Inflammatory macrophage treated with lipopolysaccharide for 4 hours (primary cell): ENCODE data around the gene IGHMBP2.
"Not testable (repeated sequence)": the region's sequence is repeated elsewhere in the genome, so short reads cannot be mapped to it uniquely, and the experiment has no call there.

Source experiments
- DNase-seq: peaks from one replicate; pipeline ENCODE4 v3.0.0-alpha.2; 2020

Gene IGHMBP2

DNA sequence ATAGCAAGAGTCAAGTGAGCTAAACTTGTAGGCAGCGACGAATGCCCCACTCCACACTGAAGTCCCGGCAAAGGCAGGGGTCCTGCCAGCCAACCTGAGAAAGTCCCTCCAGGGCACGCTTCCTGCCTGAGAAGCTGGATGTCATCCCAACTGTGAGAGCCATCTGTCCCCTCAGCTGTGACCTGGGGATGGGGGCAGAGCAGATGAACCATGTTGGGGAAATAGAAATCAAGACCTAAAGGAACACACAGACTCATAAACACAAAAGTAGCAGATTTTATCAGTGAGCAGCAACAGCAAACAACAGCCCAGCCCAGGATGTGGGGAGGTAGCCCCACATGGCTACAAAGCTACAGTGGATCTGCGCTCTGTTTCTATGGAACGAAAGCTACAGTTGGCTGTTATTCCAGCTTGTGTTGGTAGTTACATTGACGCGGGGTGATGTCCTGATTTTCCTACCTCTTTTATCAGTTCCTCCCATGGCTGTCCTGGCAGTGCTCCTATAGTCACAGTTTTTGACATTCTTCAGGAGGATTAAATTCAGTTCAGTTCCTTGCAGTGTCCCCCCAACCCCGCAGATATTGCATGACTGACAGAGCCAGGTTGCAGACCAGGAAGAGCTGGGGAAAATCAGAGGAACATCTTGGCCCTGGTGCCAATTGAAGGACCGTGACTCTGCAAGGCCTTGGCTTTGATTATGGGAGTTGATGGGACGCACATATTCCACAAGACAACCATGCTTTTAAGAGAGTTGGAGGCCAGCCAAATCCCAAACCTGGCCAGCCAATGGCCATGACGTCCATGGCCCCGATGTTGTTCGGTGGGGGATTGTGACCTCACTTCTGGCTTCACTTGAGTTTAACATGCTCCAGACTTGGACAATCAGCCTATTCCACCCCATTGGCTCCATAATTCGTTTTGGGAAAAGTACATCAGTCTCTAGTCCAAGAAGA lies 62.5 kb downstream of the IGHMBP2 start:
- DNase-seq, result no peak

DNA sequence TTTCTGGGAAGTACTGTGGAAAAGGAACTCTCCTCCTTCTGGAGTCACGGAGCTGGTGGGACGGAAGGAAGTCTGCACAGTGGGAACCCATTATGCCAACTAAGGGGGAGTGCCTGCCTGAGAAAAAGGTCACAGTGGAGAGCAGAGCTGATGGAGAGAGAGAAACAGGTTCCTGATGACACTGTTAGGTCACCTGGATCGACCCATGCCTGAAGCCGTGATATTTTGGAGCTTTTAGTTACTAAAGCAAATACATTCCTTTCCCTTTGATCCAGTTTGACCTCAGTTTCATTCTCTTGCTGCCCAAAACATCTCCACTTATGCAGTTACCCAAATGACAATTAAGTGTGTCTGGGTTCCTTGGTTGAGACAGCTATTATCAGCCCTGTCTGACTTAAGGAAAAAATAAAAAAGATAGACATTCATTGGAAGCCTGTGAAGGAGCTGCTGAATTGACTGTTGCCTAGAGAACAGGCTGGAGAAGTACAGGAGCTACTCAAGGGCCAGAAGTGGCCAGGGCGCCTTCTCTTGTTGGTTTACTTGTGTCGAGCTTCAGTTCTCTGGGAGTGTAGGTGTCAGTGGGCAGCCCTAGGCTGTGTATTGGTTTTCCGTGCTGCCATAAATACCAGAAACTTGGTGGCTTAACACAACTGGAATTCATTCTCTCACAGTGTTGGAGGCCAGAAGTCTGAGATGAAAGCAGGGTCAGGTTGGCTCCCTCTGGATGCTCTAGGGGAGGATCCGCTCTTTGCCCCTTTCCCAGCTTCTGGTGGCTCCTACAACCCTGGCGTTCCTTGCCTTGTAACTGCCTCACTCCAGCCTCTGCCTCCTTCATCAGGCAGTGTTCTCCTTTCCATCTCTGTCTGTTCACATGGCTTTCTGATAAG lies 63.4 kb downstream of the IGHMBP2 start:
- no peak for DNase-seq

DNA sequence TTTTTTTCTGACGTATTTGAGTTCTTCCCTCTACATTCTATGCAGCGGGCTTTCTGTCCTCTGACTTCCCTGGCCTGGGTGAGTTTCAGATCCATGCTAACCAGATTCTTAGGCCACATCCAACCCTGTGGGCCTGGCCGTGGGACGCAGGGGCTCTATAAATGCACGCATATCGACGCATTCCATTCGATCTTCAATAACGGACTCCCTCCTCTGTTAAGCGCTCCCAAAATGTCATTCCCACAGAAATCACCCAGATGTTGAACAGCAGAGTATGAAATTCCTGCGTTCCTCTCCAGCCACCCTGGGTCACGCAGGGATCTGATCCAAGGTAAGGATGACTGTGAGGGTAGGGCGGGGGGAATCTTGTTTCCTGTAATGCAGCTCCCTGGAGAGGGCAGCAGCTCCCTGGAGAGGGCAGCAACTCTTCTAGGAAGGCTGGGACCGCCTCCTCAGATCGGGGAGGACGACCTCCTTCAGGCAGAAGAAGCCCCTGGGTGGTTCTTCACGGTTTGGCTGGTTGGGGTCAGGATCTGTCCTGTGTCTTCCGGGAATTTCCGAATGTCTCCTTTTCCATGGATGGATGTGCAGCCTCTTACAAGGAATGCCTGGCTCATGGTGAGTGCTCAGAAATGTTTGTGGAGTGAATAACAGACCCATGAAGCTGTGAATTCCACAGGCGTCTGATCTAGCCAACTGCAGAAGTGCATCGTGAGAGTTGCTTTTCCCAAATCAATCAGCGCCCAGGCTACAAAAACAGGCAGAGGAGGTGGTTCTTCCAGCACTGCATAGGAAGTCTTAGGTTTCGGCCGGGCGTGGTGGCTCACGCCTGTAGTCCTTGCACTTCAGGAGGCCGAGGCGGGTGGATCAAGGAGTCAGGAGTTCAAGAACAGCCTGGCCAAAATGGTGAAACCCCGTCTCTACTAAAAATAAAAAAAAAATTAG lies 64.9 kb downstream of the IGHMBP2 start:
- no peak for DNase-seq

DNA sequence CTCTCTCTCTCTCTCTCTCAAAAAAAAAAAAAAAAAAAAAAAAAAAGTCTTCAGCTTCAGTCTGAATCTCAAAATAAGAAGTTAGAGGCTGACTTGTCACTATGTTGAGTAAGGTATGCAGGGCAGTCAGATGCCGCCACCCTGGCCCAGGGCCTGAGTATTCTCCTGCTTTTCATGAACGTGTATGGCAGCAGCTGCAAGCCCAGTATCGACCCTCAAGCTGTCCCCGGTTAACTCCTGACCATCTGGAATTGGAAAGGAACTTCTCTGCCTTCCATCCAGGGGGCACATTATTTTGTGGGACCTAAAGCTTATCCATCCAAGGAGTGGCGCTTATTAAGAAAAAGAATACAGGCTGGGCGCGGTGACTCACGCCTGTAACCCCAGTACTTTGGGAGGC lies 65.7 kb downstream of the IGHMBP2 start:
- DNase-seq, result no peak

DNA sequence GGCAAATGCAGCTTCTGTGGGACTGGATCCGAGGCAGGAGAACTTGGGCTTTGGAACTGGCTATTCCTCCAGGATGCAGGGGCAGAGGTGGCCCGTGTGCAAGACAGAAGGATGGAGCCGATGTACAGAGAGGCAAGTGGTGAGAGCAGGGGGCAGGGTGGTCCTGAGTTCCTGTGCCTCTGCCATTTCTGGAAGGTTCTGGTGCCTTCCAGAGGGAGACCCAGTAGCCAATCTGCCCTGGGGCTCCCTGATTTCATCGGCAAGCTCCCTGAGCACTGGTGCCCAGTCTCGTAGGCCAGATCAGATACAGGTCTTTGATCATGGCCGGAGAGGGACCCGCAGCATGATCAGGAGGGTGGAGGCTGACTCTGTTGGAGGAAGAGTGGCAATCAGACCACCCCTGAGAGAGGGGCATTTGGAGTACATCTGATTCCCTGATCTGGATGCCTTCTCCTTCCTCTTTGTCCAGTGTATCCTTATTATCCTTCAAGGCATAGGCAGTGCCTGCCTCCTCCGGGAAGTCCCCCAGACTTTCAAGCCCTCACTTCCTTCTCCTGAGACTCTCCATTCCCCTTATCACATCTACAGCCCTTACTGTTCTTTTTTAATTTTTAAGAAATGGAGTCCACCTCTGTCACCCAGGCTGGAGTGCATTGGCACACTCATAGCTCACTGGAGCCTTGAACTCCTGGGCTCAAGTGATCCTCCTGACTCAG lies 67.4 kb downstream of the IGHMBP2 start:
- no peak for DNase-seq

DNA sequence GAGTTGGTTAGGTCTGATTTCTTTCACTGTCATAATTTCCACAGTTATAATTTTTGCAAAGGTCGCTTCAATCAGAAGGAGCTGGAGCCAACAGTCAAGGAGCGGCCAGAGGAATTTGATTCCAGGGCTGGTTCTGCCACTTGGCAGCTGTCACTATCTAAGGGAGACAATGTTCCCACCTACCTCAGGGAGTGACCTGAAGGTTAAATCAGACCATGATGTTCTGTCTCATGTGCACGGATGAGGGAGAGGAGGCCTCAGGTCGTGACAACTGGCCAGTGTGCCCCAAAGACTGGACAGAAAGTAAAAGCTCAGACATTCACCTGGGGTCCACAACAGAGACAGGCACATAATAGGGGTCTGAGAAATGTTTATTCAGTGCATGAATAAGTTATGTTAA lies 69.5 kb downstream of the IGHMBP2 start:
- no peak for DNase-seq

DNA sequence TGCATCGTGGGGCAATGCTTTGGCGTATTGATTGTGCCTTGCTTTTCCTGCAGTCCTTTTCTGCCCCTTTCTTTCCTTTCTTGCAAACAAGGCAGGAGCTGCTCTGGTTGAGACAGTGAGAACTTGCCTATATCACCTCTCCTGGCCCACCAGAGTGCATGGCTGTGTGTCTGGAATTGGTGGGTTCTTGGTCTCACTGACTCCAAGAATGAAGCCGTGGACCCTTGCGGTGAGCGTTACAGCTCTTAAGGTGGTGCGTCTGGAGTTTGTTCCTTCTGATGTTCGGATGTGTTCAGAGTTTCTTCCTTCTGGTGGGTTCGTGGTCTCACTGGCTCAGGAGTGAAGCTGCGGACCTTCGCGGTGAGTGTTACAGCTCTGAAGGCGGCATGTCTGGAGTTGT lies 70.0 kb downstream of the IGHMBP2 start:
- not testable (repeated sequence) for DNase-seq

DNA sequence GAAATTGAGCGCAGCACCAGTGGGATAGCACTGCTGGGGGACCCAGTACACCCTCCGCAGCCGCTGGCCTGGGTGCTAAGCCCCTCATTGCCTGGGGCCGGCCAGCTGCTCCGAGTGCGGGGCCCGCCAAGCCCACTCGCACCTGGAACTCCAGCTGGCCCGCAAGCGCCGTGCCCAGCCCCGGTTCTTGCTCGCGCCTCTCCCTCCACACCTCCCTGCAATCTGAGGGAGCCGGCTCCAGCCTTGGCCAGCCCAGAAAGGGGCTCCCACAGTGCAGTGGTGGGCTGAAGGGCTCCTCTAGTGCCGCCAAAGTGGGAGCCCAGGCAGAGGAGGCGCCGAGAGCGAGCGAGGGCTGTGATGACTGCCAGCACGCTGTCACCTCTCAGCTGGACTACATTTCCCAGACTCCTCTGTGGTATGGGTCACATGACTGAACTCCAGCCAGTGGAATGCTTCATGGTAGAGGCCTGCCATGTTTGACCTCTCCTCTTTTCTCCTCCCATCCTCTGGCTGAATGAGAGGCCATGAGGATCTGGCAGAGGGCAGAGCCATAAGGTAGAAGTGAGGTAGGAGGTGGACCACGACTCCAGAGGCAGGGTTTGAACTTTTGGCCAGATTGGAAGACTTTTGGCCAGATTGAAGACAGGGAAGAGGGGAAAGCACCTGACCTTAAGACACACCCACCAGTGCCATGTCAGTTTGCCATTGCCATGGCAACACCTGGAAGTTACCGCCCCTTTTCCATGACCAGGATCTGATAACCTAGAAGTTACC lies 70.9 kb downstream of the IGHMBP2 start:
- peak; percentile 28 for DNase-seq

DNA sequence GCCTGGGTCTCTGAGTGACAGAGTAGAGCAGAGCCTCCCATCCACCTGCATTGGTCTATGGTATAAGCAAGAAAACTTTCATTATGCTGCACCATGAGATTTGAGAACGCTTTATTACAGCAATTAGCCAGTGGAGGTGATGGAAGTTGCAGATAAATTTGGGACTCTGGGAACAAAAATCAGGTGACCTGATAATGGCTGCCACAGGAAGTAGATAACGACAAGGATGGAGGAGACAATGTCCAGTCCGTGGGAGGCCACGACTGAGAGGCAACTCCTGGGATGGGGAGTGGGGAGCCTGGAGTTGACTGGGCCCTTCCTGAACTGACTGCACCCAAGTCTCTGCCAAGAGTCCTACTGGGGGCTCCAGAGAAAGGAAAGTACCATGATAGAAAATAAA lies 72.4 kb downstream of the IGHMBP2 start:
- DNase-seq, result no peak

DNA sequence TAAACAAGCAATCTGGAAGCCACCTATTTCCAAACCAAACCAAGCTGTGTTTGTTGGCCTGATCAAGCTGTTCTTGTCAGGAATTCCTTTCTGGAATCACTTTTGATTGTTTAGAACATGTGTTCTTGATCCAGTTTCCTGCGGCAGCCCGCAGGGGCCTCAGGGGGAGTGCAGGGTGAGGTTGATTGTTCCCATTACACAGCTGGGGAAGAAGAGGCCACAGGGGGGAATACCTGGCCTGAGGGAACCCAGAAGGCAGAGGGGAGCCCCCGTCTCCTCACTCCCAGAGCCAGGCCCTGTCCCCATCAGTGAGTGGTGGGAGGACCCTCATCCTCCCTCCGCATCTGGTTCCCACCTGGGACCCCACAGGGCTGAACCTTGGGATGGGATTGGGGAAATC lies 72.9 kb downstream of the IGHMBP2 start:
- DNase-seq, result no peak

DNA sequence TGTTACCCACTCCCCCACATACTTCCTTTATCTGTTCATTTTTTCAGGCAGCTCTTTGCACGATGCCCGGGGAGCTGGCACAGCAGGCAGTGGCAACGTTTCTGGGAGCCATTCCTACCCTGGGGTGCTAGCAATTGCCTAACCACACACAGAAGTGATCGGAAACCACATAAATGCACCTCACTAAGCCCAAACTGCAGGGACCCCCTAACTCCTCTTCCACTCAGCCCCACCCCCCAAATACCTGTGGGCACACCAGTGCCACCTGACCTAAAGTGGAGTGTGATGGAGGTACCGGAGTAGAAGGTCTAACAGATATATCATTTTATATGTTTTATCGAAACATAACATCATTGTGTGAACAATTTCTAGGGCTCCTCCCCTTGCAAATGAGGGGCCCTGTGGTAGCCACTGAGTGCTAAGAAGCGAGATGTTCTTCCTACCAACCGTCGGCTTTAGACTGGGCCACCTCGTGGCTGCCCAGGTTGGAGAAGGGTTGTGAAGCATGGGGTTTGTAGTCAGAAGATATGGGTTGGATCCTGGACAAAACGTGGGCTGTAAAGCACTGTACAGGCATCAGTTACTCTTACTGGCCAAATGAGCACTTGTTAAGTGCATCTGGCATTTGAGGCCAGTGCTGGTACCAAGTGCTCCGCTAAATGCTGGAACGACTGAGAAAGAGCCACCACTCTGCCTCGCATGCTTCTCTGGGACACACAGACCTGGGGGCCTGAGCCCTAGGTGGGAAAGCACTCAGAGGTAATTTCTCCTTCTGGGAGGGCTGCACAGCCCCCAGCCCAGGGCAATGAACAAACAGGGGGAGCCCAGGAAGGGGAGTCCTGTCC lies 74.3 kb downstream of the IGHMBP2 start:
- DNase-seq, result no peak

DNA sequence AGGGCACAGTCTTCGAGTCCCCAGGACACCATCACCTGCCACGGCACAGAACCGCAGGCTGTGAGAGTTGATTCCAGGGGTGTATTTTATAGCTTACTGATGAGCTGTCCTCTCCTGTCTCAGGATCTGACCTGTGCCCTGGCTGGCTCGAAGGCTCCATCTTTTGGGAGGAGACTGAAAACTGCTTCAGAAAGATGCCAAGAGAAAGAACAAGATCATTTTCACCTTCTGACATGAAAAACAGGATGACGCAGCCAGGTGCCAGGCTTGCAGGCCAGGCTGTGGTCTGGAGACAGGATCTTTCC lies 74.9 kb downstream of the IGHMBP2 start:
- no peak for DNase-seq

DNA sequence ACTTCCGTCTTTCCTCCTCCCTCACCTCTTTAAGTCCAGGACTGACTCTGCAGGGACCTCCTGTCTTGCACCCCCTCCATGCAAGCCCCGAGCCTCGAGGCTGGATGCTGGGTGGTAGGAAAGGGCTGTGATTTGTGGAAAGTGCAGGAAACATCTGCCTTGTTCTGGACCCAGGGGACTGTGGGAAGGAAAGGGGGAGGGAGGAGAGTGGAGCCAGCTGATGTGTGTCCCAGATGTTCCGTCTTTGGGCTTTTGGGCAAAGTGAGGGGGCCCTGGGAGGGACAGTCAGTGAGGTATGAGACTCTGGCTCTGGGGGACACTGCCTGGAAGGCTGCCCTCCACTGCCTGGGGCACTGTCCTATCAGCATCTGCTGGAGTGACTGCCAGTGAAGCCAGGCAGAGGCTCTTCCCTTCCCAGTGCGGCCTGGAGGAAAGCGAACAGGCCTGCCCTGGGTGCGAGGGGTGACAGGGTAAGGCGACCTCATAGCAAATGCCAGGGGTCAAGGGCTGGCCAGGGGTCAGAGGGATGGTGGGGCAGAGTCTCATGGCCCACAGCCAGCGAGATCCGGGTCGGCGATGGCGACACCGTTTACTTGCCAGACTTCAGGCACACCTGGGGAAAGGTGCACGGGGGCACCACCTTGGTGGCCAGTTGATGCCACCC lies 75.4 kb downstream of the IGHMBP2 start:
- DNase-seq, result no peak

DNA sequence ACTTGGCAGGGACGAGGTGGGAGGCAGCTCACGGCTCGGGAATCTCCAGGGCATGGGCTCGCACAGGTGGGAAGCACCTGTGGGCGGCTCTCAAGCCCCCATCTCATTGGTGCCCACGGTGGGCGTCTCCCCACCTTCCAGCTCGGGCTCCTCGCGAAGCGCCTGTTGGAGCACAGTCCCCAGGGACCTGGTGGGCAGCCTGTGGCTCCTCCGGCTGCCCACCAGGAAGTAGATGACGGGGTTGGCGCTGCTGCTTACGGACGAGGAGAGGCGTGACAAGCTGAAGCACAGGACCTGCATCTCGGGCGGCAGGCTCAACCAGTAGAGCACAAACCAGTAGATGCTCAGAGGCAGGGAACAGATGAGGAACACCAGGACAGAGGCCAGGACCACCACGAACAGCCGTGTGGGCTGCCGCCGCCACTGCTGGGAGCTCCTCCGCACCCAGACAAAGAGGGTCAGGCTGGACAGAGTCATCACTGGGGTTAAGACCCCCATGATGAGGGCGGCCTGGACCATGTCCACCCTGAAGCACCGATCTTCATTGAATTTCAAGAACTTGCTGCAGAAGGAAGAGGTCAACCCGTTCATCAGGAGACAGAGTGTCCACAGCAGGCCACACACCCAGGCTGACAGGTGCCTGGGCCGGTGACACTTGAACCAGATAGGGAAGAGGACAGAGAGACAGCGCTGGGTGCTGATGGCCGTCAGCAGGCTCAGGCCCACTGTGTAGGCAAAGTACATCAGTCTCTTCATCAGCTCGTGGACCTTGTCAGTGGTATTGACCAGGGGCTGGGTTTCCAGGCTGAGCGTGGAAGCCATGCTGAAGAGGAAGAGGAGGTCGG lies 76.5 kb downstream of the IGHMBP2 start:
- DNase-seq, result no peak

DNA sequence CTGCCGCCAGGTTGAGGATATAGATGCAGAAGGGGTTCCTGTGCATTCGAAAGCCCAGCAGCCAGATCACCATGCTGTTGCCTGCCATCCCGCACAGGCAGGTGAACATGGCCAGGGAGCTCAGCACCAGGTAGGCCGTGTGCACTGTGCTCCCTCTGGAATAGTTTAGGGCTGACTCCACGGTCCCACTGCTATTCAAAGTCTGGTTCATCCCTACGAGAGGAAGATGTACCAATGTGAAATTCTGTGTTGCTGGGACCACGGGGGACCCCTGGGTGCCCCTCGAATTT lies 77.0 kb downstream of the IGHMBP2 start, which contains the start of gene MRGPRD:
TSS of gene MRGPRD (minus strand) at position 211 of the 290 bp plus-strand sequence. CDS start at position 211, 0 bp downstream.
- no peak for DNase-seq

DNA sequence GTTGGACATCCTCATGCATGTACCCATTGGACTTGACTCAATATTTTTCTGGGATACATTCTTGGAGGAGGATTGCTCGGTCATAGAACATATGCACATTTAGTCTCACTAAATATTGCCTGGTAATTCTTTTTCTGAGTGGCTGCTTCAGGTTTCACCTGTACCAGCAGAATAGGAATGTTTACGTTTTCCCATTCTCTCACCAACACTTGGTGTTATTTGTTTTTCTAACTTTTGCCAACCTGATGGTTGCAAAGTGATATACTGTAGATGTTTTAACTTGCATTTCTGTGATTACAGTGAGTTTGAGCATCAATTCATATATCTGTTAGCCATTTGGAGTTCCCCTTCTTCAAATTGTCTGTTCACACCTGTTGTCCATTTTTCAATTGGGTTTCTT lies 78.4 kb downstream of the IGHMBP2 start:
- no peak for DNase-seq

DNA sequence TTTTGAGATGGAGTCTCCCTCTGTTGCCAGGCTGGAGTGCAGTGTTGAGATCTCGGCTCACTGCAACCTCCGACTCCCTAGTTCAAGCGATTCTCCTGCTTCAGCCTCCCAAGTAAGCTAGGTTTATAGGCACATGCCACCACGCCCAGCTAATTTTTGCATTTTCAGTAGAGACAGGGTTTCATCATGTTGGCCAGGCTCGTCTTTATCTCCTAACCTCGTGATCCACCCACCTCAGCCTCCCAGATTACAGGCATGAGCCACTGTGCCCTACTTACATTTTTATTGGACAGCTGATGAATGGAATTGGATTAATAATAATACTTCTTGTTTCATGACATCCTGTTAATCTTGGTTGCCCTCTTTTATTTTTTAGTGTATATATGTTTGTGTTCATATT lies 80.1 kb downstream of the IGHMBP2 start:
- DNase-seq, result no peak

DNA sequence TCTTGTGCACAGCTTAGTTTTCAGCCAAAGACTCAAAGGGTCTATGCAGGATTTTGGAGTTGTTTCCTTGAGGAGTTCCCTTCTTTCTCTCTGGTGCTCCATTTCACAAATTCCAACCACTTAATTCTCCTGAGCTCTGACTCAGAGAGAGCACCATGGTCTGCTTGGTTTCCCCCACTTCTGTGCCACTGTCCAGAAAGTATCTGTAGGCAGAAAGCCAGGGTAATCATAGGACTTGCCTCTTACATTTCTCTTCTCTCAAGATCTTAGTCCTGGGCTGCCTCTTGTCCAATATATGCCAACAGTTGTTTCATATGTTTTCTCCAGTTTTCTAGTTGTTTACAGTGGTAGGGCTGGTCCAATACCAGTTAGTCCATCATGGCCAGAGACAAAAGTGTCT lies 83.5 kb downstream of the IGHMBP2 start:
- DNase-seq, result no peak

DNA sequence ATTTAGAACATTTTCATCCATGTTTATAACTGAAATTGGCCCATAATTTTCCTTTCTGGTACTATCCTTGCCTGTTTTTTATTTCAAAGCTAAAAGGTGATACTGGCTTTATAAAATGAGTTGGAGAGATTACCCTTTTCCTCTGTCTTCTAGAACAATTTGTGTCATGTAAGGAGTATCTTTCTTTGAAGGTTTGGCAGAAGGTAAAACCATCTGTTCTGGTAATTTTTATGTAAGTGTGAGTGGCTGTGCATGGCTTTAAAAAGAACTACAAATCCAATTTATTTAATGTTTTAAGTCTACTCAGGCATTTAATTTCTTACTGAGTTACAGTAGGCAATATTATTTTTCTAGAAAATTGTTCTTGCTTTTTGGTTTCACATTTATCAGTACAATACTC lies 84.8 kb downstream of the IGHMBP2 start:
- no peak for DNase-seq
